ENCODE measurements around the gene KRTAP10-8. TPM values are rescaled to one million over a fixed set of nuclear protein-coding genes. Genes with fewer than 3 reads are reported as not detected.
"Not testable (repeated sequence)": the region's sequence is repeated elsewhere in the genome, so short reads cannot be mapped to it uniquely, and the experiment has no call there.

The KRTAP10-8 gene
- total RNA-seq, 4 donors from 2014 or later: not detected

DNA sequence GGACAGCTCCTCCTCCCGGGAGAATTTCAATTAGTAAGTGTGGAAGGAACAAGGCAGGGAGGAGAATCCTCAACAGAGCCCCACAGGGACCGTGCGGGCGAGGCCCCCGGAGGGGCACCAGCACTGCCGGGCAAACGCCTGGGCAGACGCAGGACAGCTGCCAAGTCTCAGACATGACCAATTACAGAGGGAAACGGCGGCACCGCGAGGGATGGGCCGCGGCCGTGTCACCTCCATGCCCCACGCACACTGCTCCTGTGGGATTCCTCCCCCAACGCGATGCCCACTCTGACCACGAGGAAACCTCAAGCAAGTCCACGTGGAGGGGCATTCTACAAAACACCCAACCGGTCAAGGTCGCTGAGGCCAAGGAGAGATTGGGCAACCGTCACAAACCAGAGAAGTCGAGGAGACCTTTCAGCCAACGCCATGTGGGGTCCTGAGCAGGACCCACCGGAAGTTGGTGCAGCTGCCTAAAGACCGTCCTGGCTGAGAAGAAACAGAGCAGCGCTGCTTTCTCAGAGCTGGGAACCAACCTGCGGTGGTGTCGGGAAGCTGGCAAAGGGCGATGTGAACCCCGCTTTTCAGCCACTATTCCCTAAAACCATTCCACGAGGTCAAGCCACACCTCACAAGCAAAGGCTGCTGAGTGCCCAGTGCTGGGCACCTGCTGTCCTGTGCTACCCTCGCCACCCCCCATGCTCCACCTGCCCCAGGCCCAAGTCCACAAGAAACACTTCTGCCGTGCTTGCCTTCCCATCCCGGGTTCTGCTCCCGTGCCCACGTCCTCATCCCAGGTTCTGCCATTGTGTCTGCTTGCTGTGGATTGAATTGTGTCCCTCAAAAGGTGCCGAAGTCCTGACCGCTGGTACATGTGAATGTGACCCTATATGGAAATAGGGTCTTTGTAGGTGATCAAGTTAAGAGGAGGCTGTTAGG, 39.8 kb upstream of the KRTAP10-8 start:
- no peak for DNase-seq
- intact Hi-C loops (cut with DNase I): no loop called here
- Histone ChIP-seq H3K4me3 (replicated peaks in 1 of 3) (no peak overlapping the region), H3K27ac (no peak overlapping the region), H3K27me3 (no peaks in the 10 kb centered on the region), H3K4me1 (no peaks in the 10 kb centered on the region), H3K9me3 (no peaks in the 10 kb centered on the region), H3K36me3 (no peaks in the 10 kb centered on the region)
- 91 to 92% methylated on average over 40 of the region's 40 CpGs for whole genome bisulfite sequencing, 2 donors
- TF ChIP-seq POLR2A (IDR thresholded peaks at IDR 0.05) (no peak), CTCF (IDR thresholded peaks at IDR 0.05) (no peak)

DNA sequence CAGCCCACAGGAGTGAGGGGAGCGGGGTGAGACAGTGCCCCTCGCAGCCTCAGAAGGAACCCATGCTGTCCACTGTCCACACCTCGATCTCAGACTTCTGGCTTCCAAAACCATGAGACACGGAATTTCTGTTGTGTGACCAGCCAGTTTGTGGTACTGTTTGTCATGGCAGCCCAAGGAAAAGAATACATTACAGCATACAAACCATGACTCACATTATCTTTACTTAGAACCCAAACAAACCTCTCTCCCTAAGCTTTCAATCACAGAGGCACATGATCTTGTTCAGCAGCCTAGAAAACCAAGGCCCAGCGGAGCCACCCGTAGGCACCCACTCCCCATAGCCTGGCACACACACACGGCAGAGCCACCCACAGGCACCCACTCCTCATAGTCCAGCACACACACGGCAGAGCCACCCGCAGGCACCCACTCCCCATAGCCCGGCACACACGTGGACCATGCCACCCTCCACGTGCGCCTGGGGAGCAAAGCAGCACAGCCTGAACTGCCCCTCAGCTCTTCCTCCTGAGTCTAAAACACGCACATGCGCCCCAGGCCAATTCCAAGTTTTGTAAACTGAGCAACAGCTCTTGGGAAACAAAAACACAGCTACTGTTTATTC, 38.8 kb upstream of the KRTAP10-8 start:
- no peak for DNase-seq

DNA sequence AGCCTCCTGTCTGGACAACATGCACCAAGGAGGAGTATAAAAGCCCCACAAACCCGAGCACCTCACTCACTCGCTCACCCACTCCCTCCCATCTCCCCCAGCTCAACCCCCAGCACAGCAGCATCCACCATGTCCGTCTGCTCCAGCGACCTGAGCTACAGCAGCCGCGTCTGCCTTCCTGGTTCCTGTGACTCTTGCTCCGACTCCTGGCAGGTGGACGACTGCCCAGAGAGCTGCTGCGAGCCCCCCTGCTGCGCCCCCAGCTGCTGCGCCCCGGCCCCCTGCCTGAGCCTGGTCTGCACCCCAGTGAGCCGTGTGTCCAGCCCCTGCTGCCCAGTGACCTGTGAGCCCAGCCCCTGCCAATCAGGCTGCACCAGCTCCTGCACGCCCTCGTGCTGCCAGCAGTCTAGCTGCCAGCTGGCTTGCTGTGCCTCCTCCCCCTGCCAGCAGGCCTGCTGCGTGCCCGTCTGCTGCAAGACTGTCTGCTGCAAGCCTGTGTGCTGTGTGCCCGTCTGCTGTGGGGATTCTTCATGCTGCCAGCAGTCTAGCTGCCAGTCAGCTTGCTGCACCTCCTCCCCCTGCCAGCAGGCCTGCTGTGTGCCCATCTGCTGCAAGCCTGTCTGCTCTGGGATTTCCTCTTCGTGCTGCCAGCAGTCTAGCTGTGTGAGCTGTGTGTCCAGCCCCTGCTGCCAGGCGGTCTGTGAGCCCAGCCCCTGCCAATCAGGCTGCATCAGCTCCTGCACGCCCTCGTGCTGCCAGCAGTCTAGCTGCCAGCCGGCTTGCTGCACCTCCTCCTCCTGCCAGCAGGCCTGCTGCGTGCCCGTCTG, 38.0 kb upstream of the KRTAP10-8 start, which contains the start of gene KRTAP10-4:
KRTAP10-4 (plus strand) TSS at position 100 of the 827 bp plus-strand sequence; CDS start at position 130, 30 bp downstream.
- H3K4me1 ChIP-seq; H3K36me3 ChIP-seq; intact Hi-C loops (cut with DNase I); DNase-seq; H3K27me3 ChIP-seq; H3K4me3 ChIP-seq (replicated peaks in 1 of 3); H3K27ac ChIP-seq; H3K9me3 ChIP-seq: not testable (repeated sequence)
- WGBS, 2 donors: 62 to 79% methylated on average over 8 to 12 of the region's 25 CpGs

More for the DNA sequence above, 38.8 kb upstream of the KRTAP10-8 start:
- intact Hi-C loops (cut with DNase I): no loop called here
- H3K27ac ChIP-seq: no peak overlapping the region
- no peaks in the 10 kb centered on the region for H3K36me3 ChIP-seq
- no peaks in the 10 kb centered on the region for H3K4me1 ChIP-seq
- H3K27me3 ChIP-seq: no peaks in the 10 kb centered on the region
- 85 to 94% methylated on average over 13 to 15 of the region's 15 CpGs for WGBS, 2 donors
- H3K4me3 ChIP-seq (replicated peaks in 1 of 3): no peak overlapping the region
- no peak for TF ChIP-seq POLR2A (IDR thresholded peaks at IDR 0.05)
- TF ChIP-seq CTCF (IDR thresholded peaks at IDR 0.05): no peak
- H3K9me3 ChIP-seq: no peaks in the 10 kb centered on the region

DNA sequence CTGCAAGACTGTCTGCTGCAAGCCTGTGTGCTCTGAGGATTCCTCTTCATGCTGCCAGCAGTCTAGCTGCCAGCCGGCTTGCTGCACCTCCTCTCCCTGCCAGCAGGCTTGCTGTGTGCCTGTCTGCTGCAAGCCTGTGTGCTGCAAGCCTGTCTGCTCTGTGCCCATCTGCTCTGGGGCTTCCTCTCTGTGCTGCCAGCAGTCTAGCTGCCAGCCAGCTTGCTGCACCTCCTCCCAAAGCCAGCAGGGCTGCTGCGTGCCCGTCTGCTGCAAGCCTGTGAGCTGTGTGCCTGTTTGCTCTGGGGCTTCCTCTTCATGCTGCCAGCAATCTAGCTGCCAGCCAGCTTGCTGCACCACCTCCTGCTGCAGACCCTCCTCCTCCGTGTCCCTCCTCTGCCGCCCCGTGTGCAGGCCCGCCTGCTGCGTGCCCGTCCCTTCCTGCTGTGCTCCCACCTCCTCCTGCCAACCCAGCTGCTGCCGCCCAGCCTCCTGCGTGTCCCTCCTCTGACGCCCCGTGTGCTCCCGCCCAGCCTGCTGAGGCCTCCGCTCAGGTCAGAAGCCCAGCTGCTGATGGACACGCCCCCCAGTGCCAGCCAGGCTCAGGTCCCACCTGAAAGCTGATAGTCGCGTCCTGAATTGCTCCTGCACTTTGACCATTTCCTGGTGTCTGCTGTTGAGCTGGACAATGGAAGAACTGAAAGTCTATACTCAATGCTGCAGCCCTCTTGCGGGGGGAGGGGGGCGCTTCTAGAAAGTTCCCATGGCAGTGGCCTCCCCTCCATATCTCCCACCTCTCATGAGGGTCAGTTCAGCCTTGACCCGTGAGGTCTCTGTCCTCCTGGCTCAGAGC, 37.2 kb upstream of the KRTAP10-8 start:
- intact Hi-C loops (cut with DNase I): no loop called here
- Histone ChIP-seq H3K36me3 (no peaks in the 10 kb centered on the region), H3K4me1 (no peaks in the 10 kb centered on the region), H3K9me3 (no peaks in the 10 kb centered on the region), H3K27ac (no peak overlapping the region), H3K27me3 (no peaks in the 10 kb centered on the region), H3K4me3 (replicated peaks in 1 of 3) (no peak overlapping the region)
- WGBS, 2 donors: 40 to 46% methylated on average over 16 to 20 of the region's 21 CpGs
- no peak for DNase-seq
- TF ChIP-seq CTCF (IDR thresholded peaks at IDR 0.05) (no peak), POLR2A (IDR thresholded peaks at IDR 0.05) (no peak)
